ELF-1 (cell line): Measurements from ENCODE around the gene CC2D2B.
A peak's percentile ranks its signal among the peaks of the same experiment; 100 is the strongest.
"Not testable (repeated sequence)": the region's sequence is repeated elsewhere in the genome, so short reads cannot be mapped to it uniquely, and the experiment has no call there.

ENCODE experiments used
- DNase-seq: peaks from one replicate; pipeline ENCODE4 v3.0.0-alpha.2; 2016; ENCODE audit warnings: low read depth, low spot score

Gene CC2D2B

GRCh38 chr10:95905897-95906580, 1.7 kb upstream of the CC2D2B start:
- not testable (repeated sequence) for DNase-seq

DNA sequence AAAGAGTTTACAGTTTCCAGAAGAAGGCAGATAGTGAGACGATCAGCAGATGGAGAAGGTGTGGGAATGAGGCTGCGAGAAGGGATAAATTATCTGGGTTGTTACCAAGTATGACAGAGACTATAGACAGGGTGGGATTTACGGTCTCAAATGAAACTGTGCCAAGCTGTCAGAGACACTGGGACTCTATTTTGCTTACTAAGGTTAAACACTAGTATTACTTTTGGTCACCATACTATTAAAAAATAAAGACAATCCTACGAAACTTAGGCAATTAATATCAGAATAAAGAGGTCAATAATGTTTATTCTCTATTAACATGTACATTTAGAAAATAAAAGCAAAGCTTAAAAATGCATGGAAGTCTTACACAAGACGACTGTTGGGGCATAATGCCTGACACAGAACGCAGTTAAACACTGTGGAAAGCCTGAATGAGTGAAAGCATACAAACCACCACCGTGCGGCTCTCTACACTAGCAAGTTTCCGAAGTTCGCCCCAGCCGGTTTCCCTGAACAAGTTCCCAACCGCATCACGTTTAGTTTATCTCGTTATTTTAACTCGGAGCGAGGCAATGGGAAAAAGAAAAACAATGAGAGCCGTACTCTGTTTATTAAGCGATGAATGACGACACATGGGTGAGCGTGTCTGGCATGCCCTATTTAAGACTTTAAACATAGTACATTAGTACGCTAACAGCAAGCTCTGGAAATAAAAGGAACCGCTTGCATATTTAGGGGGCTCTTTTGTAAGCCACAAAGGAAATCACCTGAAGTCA, 909 bp upstream of the CC2D2B start:
- DNase-seq, result peak; percentile 38

DNA sequence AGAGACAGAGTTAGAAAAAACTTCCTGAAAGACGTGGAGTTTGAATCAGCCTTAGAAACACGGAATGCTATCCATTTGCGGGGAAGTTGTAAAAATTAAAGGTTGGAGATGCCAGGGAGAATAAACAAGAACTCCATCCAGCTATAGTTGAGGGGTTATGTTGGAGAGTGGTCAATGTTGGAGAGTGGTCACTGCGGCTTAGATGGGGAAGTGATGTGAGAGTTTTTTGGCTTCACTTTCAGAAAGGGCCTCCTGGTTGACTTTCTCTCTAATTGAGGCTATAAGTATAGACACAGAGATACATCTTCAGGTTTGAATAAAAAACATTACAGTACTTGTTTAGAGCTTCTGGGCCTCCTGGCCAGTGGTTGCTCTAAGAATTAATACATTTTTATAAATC, 675 bp downstream of the CC2D2B start:
- no peak for DNase-seq

GRCh38 chr10:95909561-95909960, 1.8 kb downstream of the CC2D2B start:
- DNase-seq, result no peak

- not testable (repeated sequence) for DNase-seq
These were observed 8.3 kb downstream of the CC2D2B start for GRCh38 chr10:95916039-95916438.

GRCh38 chr10:95920798-95921426, 13.1 kb downstream of the CC2D2B start:
- peak; percentile 15 for DNase-seq

- DNase-seq, result no peak
These were observed 17.3 kb downstream of the CC2D2B start for GRCh38 chr10:95925033-95925432.

DNA sequence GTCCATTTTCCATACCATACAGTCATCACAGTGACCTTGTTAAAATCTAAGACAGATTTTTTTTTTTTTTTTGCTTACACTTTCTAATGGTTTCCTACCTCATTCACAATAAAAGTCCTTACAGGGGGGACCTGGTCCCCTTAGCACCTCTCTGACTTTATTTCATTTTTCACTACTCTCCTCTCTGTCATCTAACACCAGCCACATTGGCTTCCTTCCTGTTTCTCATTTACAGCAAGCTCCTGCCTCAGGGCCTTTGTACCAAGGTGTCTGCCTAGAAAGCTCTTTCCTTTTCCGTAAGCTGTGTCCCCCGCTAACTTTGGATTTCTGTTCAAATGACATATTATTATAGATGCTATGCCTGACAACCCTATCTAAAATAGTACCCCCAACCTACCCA, 27.7 kb downstream of the CC2D2B start:
- DNase-seq, result no peak

DNA sequence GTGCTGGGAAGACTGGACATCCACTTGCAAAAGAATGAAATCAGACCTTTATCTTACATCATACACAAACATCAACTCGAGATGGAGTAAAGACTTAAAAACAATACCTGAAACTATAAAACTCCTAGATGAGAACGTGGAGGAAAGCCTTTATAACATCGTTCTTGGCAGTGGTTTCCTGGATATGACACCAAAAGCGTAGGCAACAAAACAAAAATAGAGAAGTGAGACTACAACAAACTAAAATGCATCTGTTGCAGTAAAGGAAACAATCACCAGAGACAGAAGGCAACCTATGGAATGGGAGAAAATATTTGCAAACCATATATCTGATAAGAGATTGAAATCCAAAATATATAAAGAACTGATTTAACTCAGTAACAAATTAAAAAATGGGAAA, 33.3 kb downstream of the CC2D2B start:
- DNase-seq, result no peak

- DNase-seq, result no peak
These were observed 55.6 kb downstream of the CC2D2B start for GRCh38 chr10:95963202-95963990.

DNA sequence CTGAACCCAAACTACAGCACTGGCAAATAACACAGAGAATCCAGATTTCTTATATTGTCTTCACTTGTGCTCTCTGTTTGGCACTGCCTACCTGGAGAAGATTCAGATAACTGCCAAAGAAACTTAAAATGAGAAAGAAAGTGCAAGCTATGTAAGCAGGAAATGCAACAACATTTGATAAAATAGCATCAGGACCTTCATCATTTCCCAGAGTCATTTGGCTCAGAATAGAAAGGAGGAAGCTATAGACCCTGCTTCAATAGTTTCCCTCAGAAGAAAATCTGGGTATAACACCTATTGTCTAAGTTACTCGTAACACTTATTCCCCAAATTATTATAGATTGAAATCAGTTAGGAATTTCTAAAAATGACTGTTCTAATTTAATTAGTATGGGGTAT, 56.2 kb downstream of the CC2D2B start:
- no peak for DNase-seq

DNA sequence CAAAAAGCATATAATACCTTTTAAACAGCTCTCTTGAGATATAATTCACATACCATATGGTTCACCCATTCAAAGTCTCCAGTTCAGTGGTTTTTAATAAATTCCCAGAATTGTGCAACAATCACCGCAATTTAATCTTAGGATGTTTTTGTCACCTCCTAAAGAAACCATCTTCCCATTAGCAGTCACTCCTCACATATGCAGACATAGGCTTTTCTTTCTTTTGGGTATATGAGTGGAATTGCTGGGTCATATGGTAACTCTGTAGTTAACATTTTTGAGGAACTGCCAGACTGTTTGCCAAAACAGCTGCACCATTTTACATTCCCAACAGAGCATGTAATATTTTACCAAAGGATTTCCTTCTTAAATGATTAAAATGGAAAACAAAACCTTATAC, 57.0 kb downstream of the CC2D2B start:
- no peak for DNase-seq

DNA sequence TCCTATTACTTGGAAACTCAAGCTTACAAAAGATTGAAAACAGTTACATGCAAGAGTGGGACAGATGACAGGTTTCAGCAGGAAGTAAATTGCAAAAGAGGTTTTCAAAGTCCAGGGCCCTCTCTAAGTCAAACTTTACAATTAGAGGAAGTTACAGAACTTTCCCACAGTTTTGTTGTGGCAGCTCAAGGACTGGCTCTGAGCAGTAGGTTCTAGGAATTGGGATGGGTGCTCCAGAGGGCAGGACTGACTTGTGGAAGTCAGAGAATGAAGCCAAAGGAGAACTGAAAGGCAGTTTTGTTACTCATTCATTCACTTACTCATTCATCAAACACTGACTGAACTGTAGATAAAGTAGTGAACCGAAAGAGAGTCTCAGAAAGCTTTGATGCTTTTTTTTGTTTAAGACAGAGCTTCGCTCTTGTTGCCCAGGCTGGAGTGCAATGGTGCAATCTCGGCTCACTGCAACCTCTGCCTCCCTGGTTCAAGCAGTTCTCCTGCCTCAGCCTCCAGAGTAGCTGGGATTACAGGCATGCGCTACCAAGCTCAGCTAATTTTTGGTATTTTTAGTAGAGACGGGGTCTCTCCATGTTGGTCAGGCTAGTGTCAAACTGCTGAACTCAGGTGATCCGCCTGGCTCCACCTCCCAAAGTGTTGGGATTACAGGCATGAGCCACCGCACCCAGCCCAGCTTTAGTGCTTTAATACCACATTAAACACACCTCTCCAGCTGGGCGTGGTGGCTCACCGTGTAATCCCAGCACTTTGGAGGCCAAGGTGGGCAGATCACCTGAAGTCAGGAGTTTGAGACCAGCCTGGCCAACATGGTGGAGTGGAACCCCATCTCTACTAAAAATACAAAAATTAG, 68.8 kb downstream of the CC2D2B start:
- DNase-seq, result no peak

DNA sequence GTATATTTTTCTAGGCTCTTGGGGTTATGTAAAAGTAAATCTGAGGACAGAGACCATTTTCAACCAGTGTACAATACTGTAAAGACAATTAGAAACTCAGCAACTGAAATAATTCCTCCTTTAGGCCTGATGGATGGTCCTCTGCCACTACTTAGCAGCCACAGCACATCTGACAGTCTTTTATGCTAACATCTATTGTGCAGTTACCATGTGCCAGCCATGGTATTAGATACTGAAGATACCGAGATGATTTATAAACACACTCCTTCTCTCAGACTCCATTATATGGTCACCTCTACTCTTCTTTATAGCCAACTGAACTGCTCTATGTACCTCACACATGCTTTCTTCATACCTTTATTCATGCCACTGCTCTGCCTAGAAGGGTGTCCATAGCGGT, 74.4 kb downstream of the CC2D2B start:
- no peak for DNase-seq

- no peak for DNase-seq
These were observed 80.1 kb downstream of the CC2D2B start for GRCh38 chr10:95987685-95988426.

GRCh38 chr10:95988702-95989101, 80.9 kb downstream of the CC2D2B start:
- no peak for DNase-seq

- DNase-seq, result not testable (repeated sequence)
These were observed 86.6 kb downstream of the CC2D2B start for GRCh38 chr10:95994376-95994775.

- DNase-seq, result no peak
These were observed 90.5 kb downstream of the CC2D2B start for GRCh38 chr10:95998255-95998784.

- DNase-seq, result no peak
These were observed 106.2 kb downstream of the CC2D2B start for GRCh38 chr10:96013956-96014355.
